Measurements from ENCODE around the gene INHBE.
"Not testable (repeated sequence)": the region's sequence is repeated elsewhere in the genome, so short reads cannot be mapped to it uniquely, and the experiment has no call there.

The INHBE gene, protein sequence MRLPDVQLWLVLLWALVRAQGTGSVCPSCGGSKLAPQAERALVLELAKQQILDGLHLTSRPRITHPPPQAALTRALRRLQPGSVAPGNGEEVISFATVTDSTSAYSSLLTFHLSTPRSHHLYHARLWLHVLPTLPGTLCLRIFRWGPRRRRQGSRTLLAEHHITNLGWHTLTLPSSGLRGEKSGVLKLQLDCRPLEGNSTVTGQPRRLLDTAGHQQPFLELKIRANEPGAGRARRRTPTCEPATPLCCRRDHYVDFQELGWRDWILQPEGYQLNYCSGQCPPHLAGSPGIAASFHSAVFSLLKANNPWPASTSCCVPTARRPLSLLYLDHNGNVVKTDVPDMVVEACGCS

DNA sequence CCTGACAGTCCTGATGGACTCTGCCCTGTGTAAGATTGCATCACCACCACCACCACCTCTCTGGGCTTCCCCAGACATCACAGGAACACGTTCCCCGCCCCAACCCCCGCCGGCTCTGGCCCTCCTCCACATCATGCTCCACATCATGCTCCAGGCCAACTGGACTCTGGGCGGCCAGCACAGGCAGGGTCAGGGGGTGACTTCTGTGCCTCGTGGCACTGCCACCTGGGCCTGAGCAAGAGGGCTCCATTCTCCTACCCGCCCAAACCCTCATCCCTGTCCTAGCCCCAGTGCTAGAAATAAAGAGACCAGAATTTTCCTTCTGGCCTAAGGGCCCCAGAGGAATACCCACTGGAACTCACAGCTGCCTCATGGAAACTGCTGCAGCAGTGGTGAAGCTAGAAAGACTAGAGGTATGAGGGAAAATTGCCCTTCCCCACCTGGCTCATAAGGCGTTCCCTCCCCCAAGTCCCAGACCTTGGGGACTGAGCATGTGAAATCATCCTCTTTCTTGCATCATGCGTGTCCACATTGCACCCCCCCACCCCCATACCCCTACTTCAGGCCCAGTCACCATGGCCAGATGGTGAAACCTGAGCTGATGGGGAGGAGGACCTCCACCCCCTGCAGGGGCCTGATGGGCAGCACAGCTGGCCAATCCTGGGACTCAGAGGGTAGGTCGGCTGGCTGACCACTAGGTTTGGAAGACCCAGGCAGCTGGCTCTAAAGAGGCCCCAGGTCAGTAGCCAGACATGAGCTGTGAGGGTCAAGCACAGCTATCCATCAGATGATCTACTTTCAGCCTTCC is at the start of gene INHBE:
INHBE (plus strand) TSS at position 742 of the 808 bp plus-strand sequence. CDS start 230 bp downstream, outside the sequence.
- Histone ChIP-seq H3K4me1 (ENCODE audit: control insufficient read depth, insufficient read depth, low read length) (peaks cover 25% of the 10 kb centered on the region), H3K27me3 (replicated peaks; ENCODE audit: control insufficient read depth, insufficient read depth, low read length) (no peaks in the 10 kb centered on the region), H3K9me3 (ENCODE audit: control insufficient read depth, low read length) (no peaks in the 10 kb centered on the region), H3K36me3 (ENCODE audit: control insufficient read depth, insufficient read depth, low read length, severe bottlenecking) (no peaks in the 10 kb centered on the region), H3K9ac (ENCODE audit: low read length) (peak within 1 kb of the TSS; percentile 2), H3K4me3 (ENCODE audit: low read length) (no peak within 1 kb of the TSS)
- DNase-seq (ENCODE audit: low read depth), result peak; percentile 75

DNA sequence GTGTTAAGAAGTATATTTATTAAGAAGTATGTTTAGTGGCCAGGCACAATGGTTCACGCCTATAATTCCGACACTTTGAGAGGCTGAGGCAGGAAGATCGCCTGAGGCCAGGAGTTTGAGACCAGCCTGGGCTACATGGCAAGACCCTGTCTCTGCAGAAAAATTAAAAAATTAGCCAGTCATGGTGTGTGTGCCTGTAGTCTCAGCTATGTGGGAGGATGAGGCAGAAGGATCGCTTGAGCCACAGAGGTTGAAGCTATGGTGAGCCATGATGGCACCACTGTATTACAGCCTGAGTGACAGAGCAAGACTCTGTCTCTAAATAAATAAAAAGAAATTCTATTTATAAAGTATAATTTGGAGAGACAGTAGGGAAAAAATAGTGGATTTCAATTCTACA is 44.6 kb upstream of the INHBE start:
- Histone ChIP-seq H3K36me3 (ENCODE audit: control insufficient read depth, insufficient read depth, low read length, severe bottlenecking) (no peaks in the 10 kb centered on the region), H3K4me3 (ENCODE audit: low read length) (no peak overlapping the region), H3K27me3 (replicated peaks; ENCODE audit: control insufficient read depth, insufficient read depth, low read length) (no peaks in the 10 kb centered on the region), H3K9me3 (ENCODE audit: control insufficient read depth, low read length) (no peaks in the 10 kb centered on the region), H3K4me1 (ENCODE audit: control insufficient read depth, insufficient read depth, low read length) (peaks cover 6% of the 10 kb centered on the region), H3K9ac (ENCODE audit: low read length) (no peak overlapping the region)
- no peak for DNase-seq (ENCODE audit: low read depth)

DNA sequence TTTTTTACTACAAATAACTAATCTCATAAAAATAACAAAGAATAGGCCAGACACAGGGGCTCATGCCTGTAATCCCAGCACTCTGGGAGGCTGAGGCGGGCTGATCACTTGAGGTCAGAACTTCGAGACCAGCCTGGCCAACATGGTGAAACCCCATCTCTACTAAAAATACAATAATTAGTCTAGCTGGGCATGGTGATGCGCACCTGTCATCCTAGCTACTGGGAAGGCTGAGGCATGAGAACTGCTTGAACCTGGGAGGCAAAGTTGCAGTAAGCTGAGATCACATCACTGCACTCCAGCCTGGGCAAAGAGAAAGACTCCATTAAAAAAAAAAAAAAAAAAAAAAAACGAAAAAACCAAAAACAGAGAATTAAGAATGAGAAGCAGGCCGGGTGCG is 40.9 kb upstream of the INHBE start:
- peaks cover 14% of the 10 kb centered on the region for H3K4me1 ChIP-seq (ENCODE audit: control insufficient read depth, insufficient read depth, low read length)
- not testable (repeated sequence) for H3K9me3 ChIP-seq (ENCODE audit: control insufficient read depth, low read length); DNase-seq (ENCODE audit: low read depth); H3K4me3 ChIP-seq (ENCODE audit: low read length); H3K27me3 ChIP-seq (replicated peaks; ENCODE audit: control insufficient read depth, insufficient read depth, low read length); H3K9ac ChIP-seq (ENCODE audit: low read length); H3K36me3 ChIP-seq (ENCODE audit: control insufficient read depth, insufficient read depth, low read length, severe bottlenecking)

DNA sequence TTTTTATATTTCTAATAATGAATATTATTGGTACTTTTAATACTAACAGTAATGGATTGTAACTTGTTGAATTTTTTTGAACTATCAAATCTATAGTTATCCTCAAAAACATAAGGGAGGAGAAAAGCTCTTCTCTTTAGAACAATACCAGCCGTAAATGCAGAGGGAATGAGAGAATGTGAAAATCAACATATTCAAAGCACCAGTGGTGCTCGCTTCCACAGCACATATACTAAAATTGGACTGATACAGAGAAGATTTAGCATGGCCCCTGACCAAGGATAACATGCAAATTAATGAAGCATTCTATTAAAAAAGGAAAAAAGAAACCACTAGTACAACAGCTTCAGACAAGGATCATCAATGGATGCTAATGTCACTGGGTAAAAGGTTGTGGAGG is 40.0 kb upstream of the INHBE start:
- H3K27me3 ChIP-seq (replicated peaks; ENCODE audit: control insufficient read depth, insufficient read depth, low read length), result no peaks in the 10 kb centered on the region
- no peak overlapping the region for H3K9ac ChIP-seq (ENCODE audit: low read length)
- H3K4me1 ChIP-seq (ENCODE audit: control insufficient read depth, insufficient read depth, low read length), result peaks cover 14% of the 10 kb centered on the region
- no peak for DNase-seq (ENCODE audit: low read depth)
- H3K4me3 ChIP-seq (ENCODE audit: low read length), result no peak overlapping the region
- no peaks in the 10 kb centered on the region for H3K9me3 ChIP-seq (ENCODE audit: control insufficient read depth, low read length)
- H3K36me3 ChIP-seq (ENCODE audit: control insufficient read depth, insufficient read depth, low read length, severe bottlenecking), result no peaks in the 10 kb centered on the region

DNA sequence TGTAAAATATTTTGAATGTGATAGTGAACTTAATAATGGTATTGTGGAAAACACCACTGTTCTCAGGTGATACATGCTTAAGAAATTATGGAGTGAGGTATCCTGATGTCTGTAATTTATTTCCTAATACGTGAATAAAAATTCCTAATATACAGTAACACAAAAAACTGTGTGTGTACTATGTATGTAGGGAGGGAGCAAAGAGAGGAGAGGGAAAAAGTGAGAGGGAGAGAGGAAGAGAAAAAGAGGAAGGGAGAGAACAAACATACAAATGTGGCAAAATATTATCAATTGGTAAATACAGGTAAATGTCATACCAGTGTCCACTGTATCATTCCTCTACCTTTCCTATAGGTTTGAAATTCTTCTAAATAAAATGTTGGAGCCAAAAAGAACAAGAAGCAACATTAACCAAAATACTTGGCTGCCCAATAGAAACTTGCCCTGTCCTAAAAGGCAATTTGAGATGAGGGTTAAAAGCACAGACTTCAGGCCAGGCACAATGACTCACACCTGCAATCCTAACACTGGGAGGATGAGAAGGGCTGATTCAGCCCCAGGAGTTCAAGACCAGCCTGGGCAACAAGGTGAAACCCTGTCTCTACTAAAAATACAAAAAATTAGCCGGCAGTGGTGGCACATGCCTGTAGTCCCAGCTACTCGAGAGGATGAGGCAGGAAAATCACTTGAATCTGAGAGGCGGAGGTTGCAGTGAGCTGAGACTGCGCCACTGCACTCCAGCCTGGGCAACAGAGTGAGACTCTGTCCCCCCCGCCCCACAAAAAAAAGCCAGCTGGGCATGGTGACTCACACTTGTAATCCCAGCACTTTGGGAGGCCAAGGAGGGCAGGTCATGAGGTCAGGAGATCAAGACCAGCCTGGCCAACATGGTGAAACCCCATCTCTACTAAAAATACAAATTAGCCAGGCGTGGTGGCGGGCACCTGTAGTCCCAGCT is 38.8 kb upstream of the INHBE start:
- no peaks in the 10 kb centered on the region for H3K36me3 ChIP-seq (ENCODE audit: control insufficient read depth, insufficient read depth, low read length, severe bottlenecking)
- H3K9ac ChIP-seq (ENCODE audit: low read length), result no peak overlapping the region
- H3K9me3 ChIP-seq (ENCODE audit: control insufficient read depth, low read length), result no peaks in the 10 kb centered on the region
- no peak overlapping the region for H3K4me3 ChIP-seq (ENCODE audit: low read length)
- H3K27me3 ChIP-seq (replicated peaks; ENCODE audit: control insufficient read depth, insufficient read depth, low read length), result no peaks in the 10 kb centered on the region
- peak; percentile 21 for DNase-seq (ENCODE audit: low read depth)
- peaks cover 14% of the 10 kb centered on the region for H3K4me1 ChIP-seq (ENCODE audit: control insufficient read depth, insufficient read depth, low read length)

DNA sequence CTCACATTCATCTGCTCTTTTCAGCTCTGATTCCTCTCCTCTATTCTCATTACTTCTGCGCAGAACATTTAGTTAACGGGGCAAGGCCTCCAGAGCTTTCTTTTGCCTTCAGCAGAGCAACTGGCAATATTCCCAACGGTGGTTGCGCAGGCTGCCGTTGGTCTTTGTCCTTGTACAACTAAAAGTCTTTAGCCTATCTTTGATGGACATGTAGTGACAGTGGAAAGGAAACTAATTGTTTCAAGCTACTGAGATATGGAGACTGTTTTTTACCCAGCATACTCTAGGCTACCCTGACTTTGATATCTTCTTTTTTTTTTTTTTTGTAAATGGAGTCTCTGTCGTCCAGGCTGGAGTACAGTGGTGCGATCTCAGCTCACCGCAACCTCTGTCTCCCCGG is 36.9 kb upstream of the INHBE start:
- H3K9ac ChIP-seq (ENCODE audit: low read length), result no peak overlapping the region
- peaks cover 7% of the 10 kb centered on the region for H3K36me3 ChIP-seq (ENCODE audit: control insufficient read depth, insufficient read depth, low read length, severe bottlenecking)
- H3K9me3 ChIP-seq (ENCODE audit: control insufficient read depth, low read length), result no peaks in the 10 kb centered on the region
- H3K4me1 ChIP-seq (ENCODE audit: control insufficient read depth, insufficient read depth, low read length), result peaks cover 14% of the 10 kb centered on the region
- no peaks in the 10 kb centered on the region for H3K27me3 ChIP-seq (replicated peaks; ENCODE audit: control insufficient read depth, insufficient read depth, low read length)
- no peak overlapping the region for H3K4me3 ChIP-seq (ENCODE audit: low read length)
- no peak for DNase-seq (ENCODE audit: low read depth)

DNA sequence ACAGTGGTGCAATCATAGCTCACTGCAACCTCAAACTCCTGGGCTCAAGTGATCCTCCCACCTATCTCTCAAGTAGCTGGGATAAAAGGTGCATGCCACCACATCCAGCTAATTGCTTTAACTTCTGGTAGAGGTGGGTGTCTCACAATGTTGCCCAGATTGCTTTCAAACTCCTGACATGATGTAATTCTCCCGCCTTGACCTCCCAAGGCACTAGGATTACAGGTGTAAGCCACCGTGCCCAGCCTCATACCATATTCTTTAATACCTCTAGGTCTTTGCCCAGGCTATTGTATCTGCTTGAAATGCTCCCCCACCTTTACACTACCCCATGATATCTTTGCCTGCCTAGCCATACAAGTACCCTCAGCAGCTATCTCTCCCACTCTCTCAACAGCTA is 35.6 kb upstream of the INHBE start:
- H3K9ac ChIP-seq (ENCODE audit: low read length), result no peak overlapping the region
- no peak overlapping the region for H3K4me3 ChIP-seq (ENCODE audit: low read length)

DNA sequence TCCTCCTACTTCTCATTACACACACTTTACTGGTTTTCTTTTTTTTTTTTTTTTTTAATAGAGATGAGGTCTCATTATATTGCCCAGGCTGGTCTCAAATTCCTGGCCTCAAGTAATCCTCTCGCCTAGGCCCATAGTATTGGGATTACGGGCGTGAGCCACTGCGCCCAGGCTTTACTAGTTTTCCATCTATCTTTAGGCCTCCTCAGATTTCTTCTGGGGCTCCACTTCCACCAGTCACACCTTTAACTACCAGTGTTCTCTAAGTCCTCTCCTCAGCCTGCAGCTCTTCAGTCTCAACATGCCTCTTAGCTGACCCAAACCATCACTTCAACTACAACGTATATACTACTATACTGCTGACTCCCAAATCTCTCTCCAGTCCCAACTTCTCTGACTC is 34.6 kb upstream of the INHBE start:
- Histone ChIP-seq H3K4me3 (ENCODE audit: low read length) (no peak overlapping the region), H3K4me1 (ENCODE audit: control insufficient read depth, insufficient read depth, low read length) (peaks cover 8% of the 10 kb centered on the region)
- DNase-seq (ENCODE audit: low read depth), result no peak

More for the DNA sequence above, 35.6 kb upstream of the INHBE start:
- Histone ChIP-seq H3K36me3 (ENCODE audit: control insufficient read depth, insufficient read depth, low read length, severe bottlenecking) (peaks cover 7% of the 10 kb centered on the region), H3K4me1 (ENCODE audit: control insufficient read depth, insufficient read depth, low read length) (peaks cover 14% of the 10 kb centered on the region), H3K27me3 (replicated peaks; ENCODE audit: control insufficient read depth, insufficient read depth, low read length) (no peaks in the 10 kb centered on the region), H3K9me3 (ENCODE audit: control insufficient read depth, low read length) (no peaks in the 10 kb centered on the region)
- DNase-seq (ENCODE audit: low read depth), result no peak

DNA sequence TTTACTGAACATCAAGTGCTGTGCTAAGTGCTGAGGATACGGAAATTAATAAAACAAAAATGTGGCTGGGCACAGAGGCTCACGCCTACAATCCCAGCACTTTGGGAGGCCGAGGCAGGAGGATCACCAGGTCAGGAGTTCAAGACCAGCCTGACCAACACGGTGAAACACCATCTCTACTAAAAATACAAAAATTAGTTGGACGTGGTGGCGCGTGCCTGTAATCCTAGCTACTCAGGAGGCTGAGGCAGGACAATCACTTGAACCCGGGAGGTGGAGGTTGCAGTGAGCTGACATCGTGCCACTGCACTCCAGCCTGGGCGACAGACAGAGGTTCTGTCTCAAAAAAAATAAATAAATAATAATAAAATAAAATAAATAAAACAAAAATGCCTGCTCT is 28.2 kb upstream of the INHBE start:
- not testable (repeated sequence) for DNase-seq (ENCODE audit: low read depth); H3K4me1 ChIP-seq (ENCODE audit: control insufficient read depth, insufficient read depth, low read length); H3K27me3 ChIP-seq (replicated peaks; ENCODE audit: control insufficient read depth, insufficient read depth, low read length); H3K9ac ChIP-seq (ENCODE audit: low read length); H3K4me3 ChIP-seq (ENCODE audit: low read length); H3K9me3 ChIP-seq (ENCODE audit: control insufficient read depth, low read length); H3K36me3 ChIP-seq (ENCODE audit: control insufficient read depth, insufficient read depth, low read length, severe bottlenecking)

More for the DNA sequence above, 34.6 kb upstream of the INHBE start:
- Histone ChIP-seq H3K9me3 (ENCODE audit: control insufficient read depth, low read length) (no peaks in the 10 kb centered on the region), H3K9ac (ENCODE audit: low read length) (no peak overlapping the region), H3K27me3 (replicated peaks; ENCODE audit: control insufficient read depth, insufficient read depth, low read length) (no peaks in the 10 kb centered on the region), H3K36me3 (ENCODE audit: control insufficient read depth, insufficient read depth, low read length, severe bottlenecking) (peaks cover 7% of the 10 kb centered on the region)

DNA sequence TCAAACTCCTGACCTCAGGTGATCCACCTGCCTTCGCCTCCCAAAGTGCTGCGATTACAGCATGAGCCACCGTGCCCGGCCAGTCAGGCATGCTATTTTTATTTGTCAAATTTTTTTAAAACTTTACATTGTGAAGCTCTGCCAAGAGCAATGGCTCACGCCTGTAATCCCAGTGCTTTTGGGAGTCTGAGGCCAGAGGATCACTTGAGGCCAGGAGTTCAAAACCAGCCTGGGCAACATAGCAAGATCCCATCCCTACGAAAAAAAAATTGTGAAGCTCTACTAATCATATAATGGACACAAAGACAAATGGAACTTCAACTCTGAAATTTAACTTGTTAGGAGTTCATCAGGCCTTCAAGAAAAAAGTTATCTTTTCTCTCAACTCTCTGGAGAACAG is 26.1 kb upstream of the INHBE start:
- Histone ChIP-seq H3K4me1 (ENCODE audit: control insufficient read depth, insufficient read depth, low read length) (peaks cover 7% of the 10 kb centered on the region), H3K36me3 (ENCODE audit: control insufficient read depth, insufficient read depth, low read length, severe bottlenecking) (no peaks in the 10 kb centered on the region), H3K4me3 (ENCODE audit: low read length) (peak overlapping the region; percentile 83), H3K9me3 (ENCODE audit: control insufficient read depth, low read length) (no peaks in the 10 kb centered on the region), H3K27me3 (replicated peaks; ENCODE audit: control insufficient read depth, insufficient read depth, low read length) (no peaks in the 10 kb centered on the region), H3K9ac (ENCODE audit: low read length) (peak overlapping the region; percentile 96)
- DNase-seq (ENCODE audit: low read depth), result no peak
